IPS DF 6.9 (cell line): ENCODE data around the gene CCDC187.

Experiments used
- DNase-seq: peaks from one replicate; pipeline ENCODE4 v3.0.0-alpha.2; 2013; ENCODE audit warnings: low read depth, low spot score
- H3K27ac ChIP-seq: one replicate; pipeline ENCODE4 v1.5.1; 2013; ENCODE audit warnings: low read length, control low read depth
- H3K27me3 ChIP-seq: 2 replicates; pipeline ENCODE4 v1.6.1; 2013; ENCODE audit warnings: mild to moderate bottlenecking, low read length; ENCODE audit not compliant: control insufficient read depth, insufficient read depth
- H3K36me3 ChIP-seq: 2 replicates; pipeline ENCODE4 v1.6.1; 2013; ENCODE audit warnings: low read length; ENCODE audit not compliant: control insufficient read depth, insufficient read depth
- H3K4me1 ChIP-seq: 2 replicates; pipeline ENCODE4 v1.6.1; 2013; ENCODE audit warnings: low read length; ENCODE audit not compliant: control insufficient read depth, insufficient read depth
- H3K4me3 ChIP-seq: 2 replicates; pipeline ENCODE4 v1.5.1; 2013; ENCODE audit warnings: mild to moderate bottlenecking, low read length
- H3K9me3 ChIP-seq: 2 replicates; pipeline ENCODE4 v1.6.1; 2013; ENCODE audit warnings: low read length, inconsistent platforms; ENCODE audit not compliant: control insufficient read depth, insufficient read depth
- WGBS: extraction: QIAGEN DNeasy Blood & Tissue Kit; methylation state at CpG from one replicate; pipeline ENCODE4 v1.1.7; 2013; ENCODE audit warnings: mixed read lengths, missing lambda C conversion rate; ENCODE audit not compliant: insufficient read length, insufficient coverage; 5-methylcytosine and 5-hydroxymethylcytosine counted together

CCDC187 gene

DNA sequence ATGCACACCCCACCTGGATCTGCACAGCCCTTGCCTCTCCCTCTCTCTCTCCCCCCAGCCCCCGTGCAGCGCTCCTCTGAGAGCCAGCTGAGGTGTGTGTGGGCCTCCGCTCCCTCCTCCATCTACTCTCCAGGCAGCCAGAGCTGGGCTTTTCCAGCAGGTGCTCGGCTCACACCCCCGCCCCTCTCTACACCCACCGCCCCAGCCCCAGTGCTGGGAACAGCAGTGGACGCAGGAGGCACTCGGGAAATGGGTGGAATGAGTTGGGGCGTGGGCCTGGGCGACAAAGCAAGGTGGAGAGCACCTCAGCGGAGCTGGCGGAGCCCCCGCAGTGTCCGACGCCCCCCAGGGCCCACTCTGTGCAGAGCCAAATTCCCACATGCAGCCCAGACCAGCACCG lies 85.6 kb downstream of the CCDC187 start:
- peaks cover 23% of the 10 kb centered on the region for H3K36me3 ChIP-seq
- no peaks in the 10 kb centered on the region for H3K9me3 ChIP-seq
- DNase-seq: no peak
- H3K4me1 ChIP-seq: peaks cover 2% of the 10 kb centered on the region; the same call in 1 of the 2 replicates
- WGBS: no CpG with 5 or more reads among the region's 16 CpGs
- no peak overlapping the region for H3K4me3 ChIP-seq
- H3K27me3 ChIP-seq: no peaks in the 10 kb centered on the region
- H3K27ac ChIP-seq: no peak overlapping the region

GRCh38 chr9:136216541-136217244 lies 87.2 kb downstream of the CCDC187 start:
- Histone ChIP-seq H3K4me3 (no peak overlapping the region; the same call in 1 of the 2 replicates), H3K4me1 (peaks cover 2% of the 10 kb centered on the region; the same call in 1 of the 2 replicates), H3K9me3 (no peaks in the 10 kb centered on the region), H3K27me3 (no peaks in the 10 kb centered on the region), H3K27ac (no peak overlapping the region), H3K36me3 (peaks cover 15% of the 10 kb centered on the region; the same call in 1 of the 2 replicates)
- no CpG with 5 or more reads among the region's 37 CpGs for WGBS
- DNase-seq: no peak

DNA sequence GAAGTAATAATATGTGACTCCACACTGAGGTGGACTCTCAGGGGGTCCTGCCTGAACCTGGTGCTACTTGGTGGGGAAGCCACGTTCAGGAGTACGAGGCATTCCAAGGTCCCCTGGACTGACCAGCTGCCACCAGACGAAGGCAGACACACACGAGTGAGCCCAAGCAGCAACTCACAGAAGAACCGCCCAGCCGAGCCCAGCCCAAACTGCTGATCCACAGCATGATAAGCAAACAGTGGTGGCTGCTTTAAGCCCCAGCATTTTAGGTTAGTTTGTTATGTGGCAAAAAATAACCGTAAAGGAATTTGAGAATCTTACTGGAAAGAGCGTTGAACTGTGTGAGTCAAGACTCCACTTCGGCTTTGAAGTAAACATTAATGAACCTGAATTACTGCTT lies 90.2 kb downstream of the CCDC187 start:
- no peak for DNase-seq
- Histone ChIP-seq H3K4me3 (no peak overlapping the region), H3K9me3 (no peaks in the 10 kb centered on the region), H3K27ac (no peak overlapping the region), H3K27me3 (no peaks in the 10 kb centered on the region), H3K4me1 (peaks cover 2% of the 10 kb centered on the region; the same call in 1 of the 2 replicates), H3K36me3 (peaks cover 21% of the 10 kb centered on the region)
- WGBS: no CpG with 5 or more reads among the region's 9 CpGs

DNA sequence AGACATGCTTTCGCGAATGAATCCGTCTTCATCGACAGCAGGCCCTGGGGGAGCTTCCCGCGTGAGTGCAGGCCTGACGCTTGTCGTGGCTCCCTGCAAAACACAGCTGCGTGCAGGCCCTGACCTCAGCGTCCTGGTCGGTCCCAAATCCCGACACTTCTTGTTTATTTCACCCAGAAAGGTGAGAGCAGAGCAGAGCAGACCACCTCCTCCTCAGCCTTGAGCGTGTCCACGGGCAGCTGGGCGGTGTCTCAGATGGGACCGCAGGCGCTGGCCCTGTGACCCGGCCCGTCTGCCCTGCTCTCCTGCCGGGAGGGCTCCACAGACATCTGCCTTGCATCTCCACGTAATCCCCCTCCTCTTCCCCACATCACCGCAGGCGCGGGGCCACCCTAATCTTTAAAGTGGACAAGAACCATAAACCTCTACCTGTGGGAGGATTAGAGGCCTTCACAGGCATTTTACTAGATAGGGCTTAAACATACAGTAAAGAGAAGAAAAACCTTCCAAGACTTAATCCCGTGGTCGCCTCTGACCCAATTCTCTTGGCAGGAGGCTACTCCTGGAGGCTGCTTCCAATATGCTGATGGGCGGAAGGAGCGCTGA lies 91.4 kb downstream of the CCDC187 start:
- Histone ChIP-seq H3K36me3 (peaks cover 24% of the 10 kb centered on the region), H3K27me3 (no peaks in the 10 kb centered on the region), H3K4me1 (peaks cover 2% of the 10 kb centered on the region; the same call in 1 of the 2 replicates), H3K4me3 (no peak overlapping the region), H3K9me3 (no peaks in the 10 kb centered on the region), H3K27ac (no peak overlapping the region)
- no CpG with 5 or more reads among the region's 28 CpGs for WGBS
- DNase-seq: no peak

DNA sequence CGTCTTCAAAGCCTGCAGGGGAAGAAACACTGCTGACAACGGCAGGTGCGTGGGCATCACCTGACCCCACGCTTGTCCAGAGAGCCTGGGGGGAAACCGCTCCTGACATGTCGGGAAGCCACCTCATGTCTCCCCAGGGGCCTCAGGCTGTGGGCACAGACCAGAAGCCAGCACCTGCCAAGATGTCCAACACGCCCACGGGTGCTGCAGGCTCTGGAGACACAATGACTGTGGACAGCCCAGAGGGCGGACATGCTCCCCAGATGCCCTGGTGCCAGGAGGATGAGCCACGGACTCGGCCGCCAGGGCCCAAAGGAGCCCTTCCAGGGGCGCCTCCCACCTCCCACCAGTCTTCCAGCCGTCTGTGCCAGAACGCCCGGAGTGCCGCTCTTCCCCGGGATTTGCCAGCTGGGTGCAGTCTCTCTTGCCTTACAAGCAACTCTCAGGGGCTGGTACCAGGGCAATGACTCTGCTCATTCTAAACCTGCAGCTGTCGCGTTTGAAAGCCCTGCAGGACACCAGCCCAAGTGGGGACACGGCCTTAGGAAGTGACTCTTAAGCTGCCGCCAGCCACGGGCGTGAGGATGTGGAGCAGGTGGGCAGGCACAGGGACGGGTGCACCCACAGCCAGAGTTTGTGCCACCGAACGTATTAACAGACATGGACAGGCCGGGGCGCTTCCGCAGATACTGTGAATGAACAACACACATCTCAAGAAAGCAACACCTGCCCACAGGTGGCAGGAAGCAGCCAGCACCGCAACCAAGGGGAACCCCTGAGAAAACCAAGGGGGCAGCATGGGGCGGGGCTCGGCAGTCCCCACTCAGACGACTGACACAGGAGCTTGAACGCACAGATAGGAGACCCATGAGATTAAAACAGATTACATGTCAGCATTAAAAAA lies 92.2 kb downstream of the CCDC187 start:
- Histone ChIP-seq H3K27ac (no peak overlapping the region), H3K27me3 (no peaks in the 10 kb centered on the region), H3K4me3 (no peak overlapping the region), H3K9me3 (no peaks in the 10 kb centered on the region), H3K36me3 (peaks cover 24% of the 10 kb centered on the region), H3K4me1 (peaks cover under 1% of the 10 kb centered on the region; the same call in 1 of the 2 replicates)
- WGBS: no CpG with 5 or more reads among the region's 35 CpGs
- no peak for DNase-seq

GRCh38 chr9:136211006-136211405 lies 92.9 kb downstream of the CCDC187 start:
- DNase-seq: no peak
- Histone ChIP-seq H3K27me3 (no peaks in the 10 kb centered on the region), H3K27ac (no peak overlapping the region), H3K9me3 (no peaks in the 10 kb centered on the region), H3K36me3 (peaks cover 20% of the 10 kb centered on the region), H3K4me1 (no peaks in the 10 kb centered on the region; the same call in 1 of the 2 replicates), H3K4me3 (no peak overlapping the region)
- WGBS: no CpG with 5 or more reads among the region's 15 CpGs

- Histone ChIP-seq H3K27ac (no peak overlapping the region), H3K4me3 (no peak overlapping the region), H3K9me3 (no peaks in the 10 kb centered on the region), H3K27me3 (peaks cover 2% of the 10 kb centered on the region), H3K36me3 (peaks cover 20% of the 10 kb centered on the region), H3K4me1 (peaks cover under 1% of the 10 kb centered on the region)
- no CpG with 5 or more reads among the region's 16 CpGs for WGBS
- DNase-seq: no peak
Observed at GRCh38 chr9:136210276-136210675, 93.6 kb downstream of the CCDC187 start.

DNA sequence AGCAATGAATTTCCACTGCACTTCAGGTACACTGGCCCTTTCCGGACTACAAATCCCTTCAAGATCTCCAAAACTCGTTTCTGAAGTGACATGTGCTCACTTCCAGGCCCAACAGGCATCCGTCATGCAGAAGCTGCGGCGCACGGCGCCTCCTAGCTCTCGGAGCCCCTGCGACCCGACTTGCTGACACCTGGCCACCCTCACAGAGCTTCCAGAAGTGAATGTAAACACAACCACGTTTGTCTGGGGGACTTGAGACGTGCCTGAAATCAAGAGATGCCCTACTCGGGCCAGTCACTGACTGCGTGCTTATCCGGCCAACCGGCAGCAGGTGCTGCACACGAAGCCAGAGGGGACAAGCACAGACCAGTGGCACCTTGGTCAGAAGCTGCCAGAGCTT lies 94.1 kb downstream of the CCDC187 start:
- H3K27ac ChIP-seq: no peak overlapping the region
- no peaks in the 10 kb centered on the region for H3K9me3 ChIP-seq
- DNase-seq: no peak
- H3K4me1 ChIP-seq: peaks cover 3% of the 10 kb centered on the region
- H3K36me3 ChIP-seq: peaks cover 18% of the 10 kb centered on the region
- peaks cover 3% of the 10 kb centered on the region for H3K27me3 ChIP-seq
- no peak overlapping the region for H3K4me3 ChIP-seq
- WGBS: no CpG with 5 or more reads among the region's 17 CpGs

DNA sequence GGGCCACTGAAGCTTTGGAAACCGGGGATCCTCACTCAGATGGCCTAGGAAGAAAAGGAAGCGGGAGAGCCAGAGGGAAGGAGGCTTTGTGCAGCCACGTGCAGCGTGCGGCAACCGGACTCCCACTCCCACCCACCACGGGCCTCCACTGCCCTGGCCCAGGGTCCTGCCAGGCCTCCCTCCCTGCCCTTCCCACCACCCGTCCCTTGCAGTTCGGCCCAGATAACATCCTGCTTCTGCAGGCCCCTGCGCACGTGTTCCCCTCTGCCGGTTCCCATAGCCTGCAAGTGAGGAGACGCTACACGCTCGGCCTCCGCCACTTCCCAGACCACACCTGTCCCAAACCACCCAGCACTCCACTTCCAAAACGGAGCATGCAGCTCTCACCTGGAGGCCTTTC lies 94.7 kb downstream of the CCDC187 start:
- peaks cover 13% of the 10 kb centered on the region for H3K36me3 ChIP-seq
- H3K4me1 ChIP-seq: peaks cover 3% of the 10 kb centered on the region
- no peak for DNase-seq
- no peak overlapping the region for H3K4me3 ChIP-seq
- no peak overlapping the region for H3K27ac ChIP-seq
- no peaks in the 10 kb centered on the region for H3K9me3 ChIP-seq
- H3K27me3 ChIP-seq: peaks cover 9% of the 10 kb centered on the region
- WGBS: no CpG with 5 or more reads among the region's 17 CpGs

- H3K27me3 ChIP-seq: peaks cover 14% of the 10 kb centered on the region
- no peak overlapping the region for H3K4me3 ChIP-seq
- no peak for DNase-seq
- H3K9me3 ChIP-seq: no peaks in the 10 kb centered on the region
- H3K4me1 ChIP-seq: peaks cover 3% of the 10 kb centered on the region
- H3K36me3 ChIP-seq: peaks cover 10% of the 10 kb centered on the region
- no peak overlapping the region for H3K27ac ChIP-seq
- WGBS: no CpG with 5 or more reads among the region's 17 CpGs
Observed at GRCh38 chr9:136208675-136209074, 95.2 kb downstream of the CCDC187 start.
